CD14-positive monocyte (primary cell): ENCODE measurements around the gene INPP5F. TPM values are rescaled to one million over a fixed set of nuclear protein-coding genes. Genes with fewer than 3 reads are reported as not detected.
A peak's percentile ranks its signal among the peaks of the same experiment; 100 is the strongest.

Source experiments
- DNase-seq, 3 donors: peaks; one replicate each; pipeline ENCODE4 v3.0.0-alpha.2; 2011 to 2022
- H2AFZ ChIP-seq: 2 replicates; pipeline ENCODE4 v1.6.0; 2012; ENCODE audit warnings: mild to moderate bottlenecking, low read depth, low read length, inconsistent platforms; ENCODE audit not compliant: insufficient read depth, poor library complexity, severe bottlenecking
- H3K27ac ChIP-seq, 2 donors: 1 replicate in 1 of 2; 2 replicates in 1 of 2; pipeline ENCODE4 v1.5.1; 2012 to 2013; ENCODE audit warnings: low read length in 2 of 2, control low read depth in 1 of 2, inconsistent platforms in 1 of 2, low read depth in 1 of 2, mild to moderate bottlenecking in 1 of 2
- H3K27me3 ChIP-seq, 2 donors: one replicate each; pipeline versions ENCODE4 v1.6.0 to v1.6.1; 2011 to 2013; ENCODE audit warnings: low read length in 2 of 2; ENCODE audit not compliant: control insufficient read depth in 2 of 2, insufficient read depth in 2 of 2
- H3K36me3 ChIP-seq, 2 donors: replicated peaks in 1 of 2; 1 replicate in 1 of 2; 2 replicates in 1 of 2; pipeline versions ENCODE4 v1.5.1 to v1.6.1; 2012 to 2013; ENCODE audit warnings: low read length in 2 of 2, control low read depth in 1 of 2, inconsistent platforms in 1 of 2, mild to moderate bottlenecking in 1 of 2; ENCODE audit not compliant: insufficient read depth in 2 of 2, control insufficient read depth in 1 of 2
- H3K4me1 ChIP-seq, 2 donors: 1 replicate in 1 of 2; 2 replicates in 1 of 2; pipeline versions ENCODE4 v1.5.1 to v1.6.1; 2012 to 2013; ENCODE audit warnings: low read length in 2 of 2, control low read depth in 1 of 2, inconsistent platforms in 1 of 2, mild to moderate bottlenecking in 1 of 2, moderate library complexity in 1 of 2; ENCODE audit not compliant: insufficient read depth in 2 of 2, control insufficient read depth in 1 of 2
- H3K4me2 ChIP-seq: replicated peaks from 2 replicates; pipeline ENCODE3; 2012; ENCODE audit warnings: low read length, moderate library complexity, mild to moderate bottlenecking; ENCODE audit not compliant: poor library complexity, severe bottlenecking; ENCODE audit errors: extremely low read depth
- H3K4me3 ChIP-seq, 3 experiments: fragments of 200-600 bp in 1 of 3; sonication (generic) in 1 of 3; replicated peaks in 1 of 3; 1 replicate in 2 of 3; 2 replicates in 1 of 3; pipeline ENCODE4 v1.5.1; 2011 to 2013; ENCODE audit warnings: low read length in 3 of 3, mild to moderate bottlenecking in 3 of 3, control low read depth in 2 of 3, low read depth in 2 of 3, inconsistent platforms in 1 of 3, moderate library complexity in 1 of 3
- H3K79me2 ChIP-seq: 2 replicates; pipeline ENCODE4 v1.6.0; 2012; ENCODE audit warnings: mild to moderate bottlenecking, control low read depth, inconsistent platforms, low read length, moderate library complexity; ENCODE audit not compliant: insufficient read depth
- H3K9ac ChIP-seq: 2 replicates; pipeline ENCODE4 v1.6.0; 2017; ENCODE audit warnings: low read length, mild to moderate bottlenecking; ENCODE audit not compliant: insufficient read depth, poor library complexity, severe bottlenecking
- H3K9me3 ChIP-seq, 2 donors: replicated peaks in 1 of 2; 1 replicate in 1 of 2; 2 replicates in 1 of 2; pipeline versions ENCODE4 v1.5.1 to v1.6.1; 2012 to 2013; ENCODE audit warnings: low read length in 2 of 2, control low read depth in 1 of 2; ENCODE audit not compliant: control insufficient read depth in 1 of 2, insufficient read depth in 1 of 2
- H4K20me1 ChIP-seq: 2 replicates; pipeline ENCODE4 v1.6.0; 2012; ENCODE audit warnings: mild to moderate bottlenecking, low read length, control low read depth, moderate library complexity; ENCODE audit not compliant: insufficient read depth
- H3K27ac Mint-ChIP-seq, 7 donors: one replicate each; pipeline ENCODE4 v1.8.0; 2020; ENCODE audit warnings: mild to moderate bottlenecking in 7 of 7, mixed read lengths in 7 of 7, moderate library complexity in 6 of 7, inconsistent platforms in 2 of 7
- H3K27me3 Mint-ChIP-seq, 3 donors: one replicate each; pipeline ENCODE4 v1.8.0; 2021 to 2022; ENCODE audit warnings: low read depth in 3 of 3, mild to moderate bottlenecking in 3 of 3, mixed read lengths in 3 of 3, moderate library complexity in 3 of 3, inconsistent platforms in 1 of 3
- H3K36me3 Mint-ChIP-seq, 2 donors: one replicate each; pipeline ENCODE4 v1.8.0; 2020; ENCODE audit warnings: mixed read lengths in 2 of 2, inconsistent platforms in 1 of 2, mild to moderate bottlenecking in 1 of 2
- H3K4me1 Mint-ChIP-seq: one replicate; pipeline ENCODE4 v1.8.0; 2020; ENCODE audit warnings: mild to moderate bottlenecking, mixed read lengths
- H3K4me3 Mint-ChIP-seq, 2 donors: one replicate each; pipeline ENCODE4 v1.8.0; 2020; ENCODE audit warnings: mild to moderate bottlenecking in 2 of 2, mixed read lengths in 2 of 2, moderate library complexity in 1 of 2
- H3K9me3 Mint-ChIP-seq, 7 donors: one replicate each; pipeline ENCODE4 v1.8.0; 2020 to 2022; ENCODE audit warnings: mixed read lengths in 7 of 7, mild to moderate bottlenecking in 6 of 7, moderate library complexity in 6 of 7, inconsistent platforms in 2 of 7
- CTCF ChIP-seq: fragments of 200-600 bp; IDR thresholded peaks from one replicate; pipeline ENCODE4 v1.8.0; 2022; ENCODE audit warnings: antibody characterized with exemption, mild to moderate bottlenecking
- WGBS: methylation state at CpG from one replicate; pipeline ENCODE4 v1.1.5; 2013; ENCODE audit warnings: missing lambda C conversion rate; ENCODE audit not compliant: insufficient coverage; 5-methylcytosine and 5-hydroxymethylcytosine counted together
- intact Hi-C, 2 donors: fragments of 100-400 bp; cut with micrococcal nuclease; formaldehyde crosslinking; loops; one replicate each; pipeline versions ENCODE4 v1.15.0 to v1.15.1; 2023
- polyA plus RNA-seq, 3 donors: library from polyadenylated mRNA; depleted of rRNA in 1 of 3; unstranded in 2 of 3; stranded (reverse) in 1 of 3; fragments of 300-500 nt in 2 of 3; fragments of >200 nt in 1 of 3; fragmentation: Illumina TruSeq in 2 of 3; gene quantifications; 1 replicate in 2 of 3; 2 replicates in 1 of 3; pipeline ENCODE4 v1.2.3, GENCODE V29; 2012 to 2021

The INPP5F gene
- polyA plus RNA-seq, 3 donors: 5.1 to 6.9 (median 5.4) TPM

- Histone ChIP-seq H2AFZ (no peak overlapping the region), H3K9me3 (no peaks in the 10 kb centered on the region), H3K79me2 (no peaks in the 10 kb centered on the region), H4K20me1 (no peaks in the 10 kb centered on the region), H3K27ac (no peak overlapping the region), H3K27me3 (no peaks in the 10 kb centered on the region), H3K4me1 (peaks cover 11 to 15% of the 10 kb centered on the region in 2 donors), H3K4me3 (no peak overlapping the region), H3K9ac (no peak overlapping the region), H3K4me2 (no peak overlapping the region), H3K36me3 (no peaks in the 10 kb centered on the region)
- WGBS: 83% methylated on average over 1 of the region's 4 CpGs
- peak; percentile 17 for TF ChIP-seq CTCF
- no peaks in the 10 kb centered on the region for H3K36me3 Mint-ChIP-seq
- no peaks in the 10 kb centered on the region for H3K9me3 Mint-ChIP-seq
- DNase-seq: peak in 2 of 3 donors; percentile 26 to 35
- peak overlapping the region in 2 of 7 donors; percentile 3 to 53 for H3K27ac Mint-ChIP-seq
- H3K4me3 Mint-ChIP-seq: no peak overlapping the region
- peaks cover 4 to 7% (median 7%) of the 10 kb centered on the region in 3 donors for H3K27me3 Mint-ChIP-seq
- intact Hi-C loops: loop anchor here (5.0 to 10.0 kb wide), 3 partner anchors 36 to 169 kb away; partner anchors contain the start of gene BAG3 (in 1 of the 2)
- peaks cover 17% of the 10 kb centered on the region for H3K4me1 Mint-ChIP-seq
These were observed 37.8 kb upstream of the INPP5F start for GRCh38 chr10:119688033-119688508.

GRCh38 chr10:119689016-119689580 is 36.8 kb upstream of the INPP5F start:
- H3K4me3 ChIP-seq: no peak overlapping the region
- no peaks in the 10 kb centered on the region for H3K9me3 Mint-ChIP-seq
- intact Hi-C loops: loop anchor here (5.0 to 10.0 kb wide), 3 partner anchors 37 to 168 kb away; partner anchors contain the start of gene BAG3 (in 1 of the 2)

More at GRCh38 chr10:119689016-119689580, 36.8 kb upstream of the INPP5F start:
- Histone ChIP-seq H4K20me1 (no peaks in the 10 kb centered on the region), H3K36me3 (no peaks in the 10 kb centered on the region), H3K9ac (no peak overlapping the region), H3K27me3 (no peaks in the 10 kb centered on the region), H2AFZ (no peak overlapping the region), H3K4me1 (peaks cover 11 to 15% of the 10 kb centered on the region in 2 donors), H3K9me3 (no peaks in the 10 kb centered on the region), H3K27ac (no peak overlapping the region), H3K79me2 (no peaks in the 10 kb centered on the region), H3K4me2 (no peak overlapping the region)
- 90% methylated on average over 2 of the region's 6 CpGs for WGBS
- Mint-ChIP-seq H3K27me3 (peaks cover 7% of the 10 kb centered on the region in 3 donors), H3K4me1 (peaks cover 17% of the 10 kb centered on the region), H3K36me3 (no peaks in the 10 kb centered on the region), H3K4me3 (no peak overlapping the region), H3K27ac (no peak overlapping the region)
- TF ChIP-seq CTCF: no peak
- DNase-seq: no peak
